Measurements from ENCODE around the gene KLLN. TPM values are rescaled to one million over a fixed set of nuclear protein-coding genes. Genes with fewer than 3 reads are reported as not detected.
"Not testable (repeated sequence)": the region's sequence is repeated elsewhere in the genome, so short reads cannot be mapped to it uniquely, and the experiment has no call there.

Gene KLLN
- total RNA-seq, 2 experiments from 2014 or later = 0.17 to 0.21 TPM

DNA sequence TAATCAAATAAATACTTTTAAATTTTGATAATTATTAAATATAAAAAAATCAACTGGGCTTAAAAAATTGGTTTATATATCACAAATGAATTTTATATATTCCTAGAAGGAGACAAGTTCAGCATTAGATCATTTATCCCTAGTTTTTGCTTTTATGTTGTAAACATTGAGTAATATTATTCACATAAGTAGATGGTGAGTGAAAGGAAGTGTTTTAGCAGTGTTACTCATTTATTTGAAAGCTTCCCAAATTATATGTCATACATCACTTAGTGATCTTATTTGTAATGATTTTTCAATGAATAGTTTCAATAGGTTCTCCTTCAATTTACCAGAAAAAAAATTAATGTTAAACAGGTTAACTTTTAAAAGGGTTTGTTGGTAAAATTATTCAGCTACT, 15.8 kb downstream of the KLLN start:
- no peaks in the 10 kb centered on the region for H3K9me3 Mint-ChIP-seq
- intact Hi-C loops (cut with micrococcal nuclease) = no loop called here
- CTCF ChIA-PET = interaction anchor here (1.2 kb wide), 1 partner anchor 612 kb away, joined by 3 read pairs; no protein-coding TSS in a partner anchor
- no peaks in the 10 kb centered on the region for H3K27me3 Mint-ChIP-seq (ENCODE audit: low read depth)
- peaks cover 4% of the 10 kb centered on the region for H3K4me1 Mint-ChIP-seq (ENCODE audit: low read depth)
- H3K4me3 Mint-ChIP-seq = no peak overlapping the region
- DNase-seq = no peak
- no peak overlapping the region for H3K27ac Mint-ChIP-seq
- no peaks in the 10 kb centered on the region for H3K36me3 Mint-ChIP-seq (ENCODE audit: low read depth)

DNA sequence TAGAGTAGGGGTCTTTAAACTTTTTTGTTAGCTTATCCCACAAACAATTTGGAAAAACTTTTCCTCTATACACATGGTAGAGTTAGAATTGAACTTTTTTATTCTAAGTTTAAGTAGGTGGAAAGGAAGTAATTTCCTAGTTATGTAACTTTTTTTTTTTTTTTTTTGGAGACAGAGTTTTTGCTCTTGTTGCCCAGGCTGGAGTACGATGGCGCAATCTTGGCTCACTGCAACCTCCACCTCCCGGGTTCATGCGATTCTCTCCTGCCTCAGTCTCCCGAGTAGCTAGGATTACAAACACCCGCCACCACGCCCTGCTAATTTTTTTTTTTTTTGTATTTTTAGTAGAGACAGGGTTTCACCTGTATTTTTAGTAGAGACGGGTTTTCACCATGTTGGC, 16.6 kb downstream of the KLLN start:
- CTCF ChIA-PET = interaction anchor here (0.6 to 1.6 kb wide), 6 partner anchors 13 to 964 kb away, joined by 3 to 6 read pairs (median 3); no protein-coding TSS in a partner anchor
- not testable (repeated sequence) for H3K27ac Mint-ChIP-seq, DNase-seq

DNA sequence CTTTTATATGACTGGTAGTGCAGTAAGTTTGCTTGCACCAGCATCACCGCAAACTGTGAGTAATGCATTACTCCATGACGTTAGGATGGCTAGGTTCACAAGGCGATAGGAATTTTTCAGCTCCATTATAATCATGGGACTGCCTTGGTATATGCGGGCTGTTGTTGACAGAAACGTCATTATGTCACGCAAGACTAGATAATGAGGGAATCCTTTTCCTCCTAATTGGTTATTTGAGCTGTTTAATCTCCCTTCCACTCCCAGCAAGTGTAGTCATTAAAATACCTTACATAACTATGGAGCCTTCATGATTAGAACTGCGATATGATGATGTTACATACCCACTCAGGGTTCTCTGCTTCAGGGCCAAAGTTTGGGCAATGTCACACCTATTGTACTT, 17.3 kb downstream of the KLLN start:
- CTCF ChIA-PET = interaction anchor here (0.6 to 1.6 kb wide), 7 partner anchors 13 to 718 kb away, joined by 3 to 6 read pairs (median 5); no protein-coding TSS in a partner anchor
- no peak overlapping the region for H3K27ac Mint-ChIP-seq
- no peaks in the 10 kb centered on the region for H3K9me3 Mint-ChIP-seq
- H3K36me3 Mint-ChIP-seq (ENCODE audit: low read depth) = no peaks in the 10 kb centered on the region
- intact Hi-C loops (cut with micrococcal nuclease) = no loop called here
- H3K27me3 Mint-ChIP-seq (ENCODE audit: low read depth) = no peaks in the 10 kb centered on the region
- H3K4me1 Mint-ChIP-seq (ENCODE audit: low read depth) = peaks cover 7% of the 10 kb centered on the region
- H3K4me3 Mint-ChIP-seq = no peak overlapping the region
- DNase-seq = no peak

More for the DNA sequence above, 16.6 kb downstream of the KLLN start:
- H3K4me1 Mint-ChIP-seq (ENCODE audit: low read depth); intact Hi-C loops (cut with micrococcal nuclease); H3K27me3 Mint-ChIP-seq (ENCODE audit: low read depth); H3K4me3 Mint-ChIP-seq; H3K9me3 Mint-ChIP-seq; H3K36me3 Mint-ChIP-seq (ENCODE audit: low read depth): not testable (repeated sequence)

DNA sequence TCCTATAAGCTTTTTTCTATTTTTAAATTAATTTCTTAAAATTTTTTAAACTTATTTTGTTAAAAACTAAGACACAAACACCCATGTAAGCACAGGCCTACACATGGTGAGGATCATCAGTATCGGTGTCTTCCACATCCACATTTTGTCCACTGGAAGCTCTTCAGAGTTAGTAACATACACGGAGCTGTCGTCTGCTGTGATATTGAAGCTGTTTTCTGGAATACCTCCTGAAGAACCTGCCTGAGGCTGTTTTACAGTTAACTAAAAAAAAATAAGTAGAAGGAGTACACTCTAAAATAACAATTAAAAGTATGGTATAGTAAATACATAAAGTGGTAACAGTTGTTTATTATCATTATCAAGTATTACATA, 17.7 kb downstream of the KLLN start:
- H3K36me3 Mint-ChIP-seq (ENCODE audit: low read depth) = no peaks in the 10 kb centered on the region
- no peaks in the 10 kb centered on the region for H3K9me3 Mint-ChIP-seq
- no peaks in the 10 kb centered on the region for H3K27me3 Mint-ChIP-seq (ENCODE audit: low read depth)
- CTCF ChIA-PET = interaction anchor here (0.6 to 1.6 kb wide), 3 partner anchors 14 to 544 kb away, joined by 5 to 6 read pairs (median 5); no protein-coding TSS in a partner anchor
- intact Hi-C loops (cut with micrococcal nuclease) = loop anchor here (2.0 kb wide), 1 partner anchor 27 kb away; the partner anchor contains the start of gene ATAD1
- no peak overlapping the region for H3K4me3 Mint-ChIP-seq
- H3K27ac Mint-ChIP-seq = no peak overlapping the region
- H3K4me1 Mint-ChIP-seq (ENCODE audit: low read depth) = peaks cover 4% of the 10 kb centered on the region
- DNase-seq = no peak

DNA sequence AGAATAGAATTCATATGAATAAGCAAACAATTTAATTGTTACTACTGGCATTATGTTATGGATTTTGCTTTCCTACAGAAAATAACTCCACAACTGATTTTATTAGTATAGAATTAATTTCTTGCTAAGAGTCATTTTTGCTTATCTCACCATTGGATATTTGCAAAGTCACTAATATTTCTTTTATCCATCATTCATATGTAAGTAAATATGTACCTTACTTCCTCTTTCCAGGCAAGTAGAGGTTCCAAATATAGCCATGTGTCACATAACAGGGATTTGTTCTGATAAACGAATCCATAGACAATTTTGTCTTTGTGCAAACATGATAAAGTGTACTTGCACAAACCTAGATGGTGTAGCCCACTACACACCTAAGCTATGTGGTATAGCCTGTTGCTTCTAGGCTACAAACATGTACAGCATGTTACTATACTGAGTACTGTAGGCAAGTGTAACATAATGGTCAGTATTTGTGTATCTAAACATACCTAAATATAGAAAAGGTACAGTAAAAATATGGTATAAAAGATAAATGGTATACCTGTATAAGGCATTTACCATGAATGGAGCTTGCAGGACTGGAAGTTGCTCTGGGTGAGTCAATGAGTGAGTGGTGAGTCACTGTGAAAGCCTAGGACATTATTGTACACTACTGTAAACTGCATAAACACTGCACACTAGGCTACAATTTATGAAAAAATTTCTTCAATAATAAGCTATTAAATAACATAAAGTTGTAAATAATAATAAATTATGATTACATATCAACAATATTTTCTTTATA, 18.3 kb downstream of the KLLN start:
- Mint-ChIP-seq H3K36me3 (ENCODE audit: low read depth) (no peaks in the 10 kb centered on the region), H3K27ac (no peak overlapping the region), H3K27me3 (ENCODE audit: low read depth) (no peaks in the 10 kb centered on the region), H3K4me3 (no peak overlapping the region), H3K9me3 (no peaks in the 10 kb centered on the region), H3K4me1 (ENCODE audit: low read depth) (peaks cover 4% of the 10 kb centered on the region)
- intact Hi-C loops (cut with micrococcal nuclease) = loop anchor here (2.0 kb wide), 1 partner anchor 26 kb away; the partner anchor contains the start of gene ATAD1
- CTCF ChIA-PET = interaction anchor here (1.0 to 1.6 kb wide), 2 partner anchors 14 to 545 kb away, joined by 5 to 6 read pairs; no protein-coding TSS in a partner anchor
- DNase-seq = peak; percentile 21

DNA sequence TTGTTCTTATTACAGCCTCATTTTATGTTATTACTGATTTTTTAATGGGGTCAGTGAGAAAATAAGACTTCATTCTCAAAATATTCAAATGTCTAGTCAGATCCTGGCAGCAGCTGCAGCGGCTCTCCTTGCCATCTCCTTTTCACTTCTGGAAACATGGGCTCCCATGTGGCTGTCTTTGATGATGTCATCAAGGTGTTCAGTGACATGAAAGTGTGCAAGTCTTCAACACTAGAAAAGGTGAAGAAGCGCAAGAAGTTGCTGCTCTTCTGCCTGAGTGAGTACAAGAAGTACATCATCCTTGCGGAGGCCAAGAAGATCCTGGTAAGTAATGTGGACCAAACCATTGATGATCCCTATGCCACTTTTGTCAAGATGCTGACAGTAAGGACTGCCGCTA, 19.6 kb downstream of the KLLN start:
- no peak for DNase-seq
- Mint-ChIP-seq H3K4me1 (ENCODE audit: low read depth) (peaks cover 4% of the 10 kb centered on the region), H3K27ac (no peak overlapping the region), H3K4me3 (no peak overlapping the region), H3K9me3 (no peaks in the 10 kb centered on the region), H3K27me3 (ENCODE audit: low read depth) (no peaks in the 10 kb centered on the region), H3K36me3 (ENCODE audit: low read depth) (no peaks in the 10 kb centered on the region)
- CTCF ChIA-PET = no interaction called here
- intact Hi-C loops (cut with micrococcal nuclease) = loop anchor here (2.0 kb wide), 1 partner anchor 25 kb away; the partner anchor contains the start of gene ATAD1

DNA sequence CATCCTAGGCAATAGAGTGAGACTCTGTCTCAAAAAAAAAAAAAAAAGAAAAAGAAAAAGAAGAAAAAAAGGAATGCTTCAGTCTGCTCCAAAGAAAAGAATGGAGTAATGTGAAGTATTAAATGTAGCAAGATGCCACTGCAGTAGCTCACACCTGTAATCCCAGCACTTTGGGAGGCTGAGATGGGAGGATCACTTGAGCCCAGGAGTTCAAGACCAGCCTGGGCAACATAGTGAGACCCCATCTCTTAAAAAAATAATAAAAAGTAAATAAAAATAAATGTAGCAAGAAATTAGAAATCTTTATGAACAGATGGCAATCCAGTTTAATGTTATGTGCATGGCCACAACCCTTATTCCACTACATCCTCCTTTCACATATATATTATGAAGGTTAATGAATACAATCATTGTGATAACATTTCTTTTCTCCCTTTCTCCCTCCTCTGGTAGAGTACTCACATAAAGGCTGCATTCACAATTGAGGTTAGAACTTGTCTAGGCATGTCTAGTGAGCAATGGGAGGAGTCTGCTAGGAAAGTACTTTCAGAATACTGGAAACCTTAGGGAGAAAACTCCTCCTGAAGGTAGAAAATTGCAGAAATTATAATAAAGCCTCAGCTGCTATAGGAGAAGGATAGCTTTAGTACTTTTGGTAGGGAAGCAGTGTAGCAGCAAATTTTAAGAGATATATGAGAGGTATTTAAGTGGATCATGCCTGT, 20.4 kb downstream of the KLLN start:
- H3K36me3 Mint-ChIP-seq (ENCODE audit: low read depth) = no peaks in the 10 kb centered on the region
- H3K4me1 Mint-ChIP-seq (ENCODE audit: low read depth) = peaks cover 4% of the 10 kb centered on the region
- intact Hi-C loops (cut with micrococcal nuclease) = no loop called here
- no peaks in the 10 kb centered on the region for H3K27me3 Mint-ChIP-seq (ENCODE audit: low read depth)
- CTCF ChIA-PET = interaction anchor here (0.6 kb wide), 1 partner anchor 817 kb away, joined by 4 read pairs; no protein-coding TSS in a partner anchor
- no peaks in the 10 kb centered on the region for H3K9me3 Mint-ChIP-seq
- peak overlapping the region; percentile 37 for H3K27ac Mint-ChIP-seq
- H3K4me3 Mint-ChIP-seq = no peak overlapping the region
- DNase-seq = no peak

DNA sequence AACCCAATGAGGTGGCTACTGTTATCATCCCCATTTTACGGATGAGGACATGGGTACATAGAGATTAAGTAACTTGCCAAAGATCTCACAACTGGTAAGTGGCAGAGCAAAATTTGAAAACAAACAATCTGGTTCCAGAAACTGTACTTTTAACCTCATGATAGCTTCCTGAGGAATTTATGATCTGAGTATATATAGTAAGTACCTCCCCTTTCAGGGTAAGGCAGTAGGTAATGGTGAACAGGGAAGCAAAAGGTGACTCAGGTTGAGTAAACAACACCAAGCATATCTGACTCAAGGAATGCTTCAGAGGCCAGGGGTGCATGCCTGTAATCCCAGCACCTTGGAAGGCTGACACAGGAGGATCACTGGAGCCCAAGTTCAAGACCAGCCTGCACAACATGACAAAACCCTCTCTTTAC, 21.1 kb downstream of the KLLN start:
- Mint-ChIP-seq H3K4me3 (no peak overlapping the region), H3K27me3 (ENCODE audit: low read depth) (no peaks in the 10 kb centered on the region), H3K27ac (no peak overlapping the region), H3K9me3 (no peaks in the 10 kb centered on the region), H3K4me1 (ENCODE audit: low read depth) (peaks cover 4% of the 10 kb centered on the region), H3K36me3 (ENCODE audit: low read depth) (no peaks in the 10 kb centered on the region)
- intact Hi-C loops (cut with micrococcal nuclease) = no loop called here
- CTCF ChIA-PET = no interaction called here
- peak; percentile 14 for DNase-seq

DNA sequence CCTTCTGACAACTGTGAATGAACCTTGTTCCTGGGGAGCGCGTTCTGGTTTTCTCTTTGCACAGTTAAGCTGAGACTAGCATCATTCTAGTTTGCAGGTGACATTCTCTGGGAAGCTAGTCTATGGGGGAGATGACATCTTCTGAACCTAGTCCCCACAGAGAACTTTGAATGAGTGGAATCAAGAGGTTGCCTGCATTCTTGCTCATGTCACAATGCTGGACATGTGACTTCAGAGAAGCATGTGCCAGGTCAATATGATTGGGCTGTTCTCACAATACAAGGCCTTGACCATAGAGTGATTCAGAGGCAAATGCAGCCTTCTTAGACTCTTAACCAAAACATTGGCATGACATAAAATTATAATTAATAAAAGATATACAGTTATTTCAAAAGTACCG, 22.1 kb downstream of the KLLN start:
- Mint-ChIP-seq H3K4me1 (ENCODE audit: low read depth) (peaks cover 4% of the 10 kb centered on the region), H3K36me3 (ENCODE audit: low read depth) (peaks cover 2% of the 10 kb centered on the region), H3K4me3 (no peak overlapping the region), H3K27me3 (ENCODE audit: low read depth) (no peaks in the 10 kb centered on the region), H3K9me3 (no peaks in the 10 kb centered on the region), H3K27ac (no peak overlapping the region)
- intact Hi-C loops (cut with micrococcal nuclease) = no loop called here
- CTCF ChIA-PET = no interaction called here
- DNase-seq = no peak

DNA sequence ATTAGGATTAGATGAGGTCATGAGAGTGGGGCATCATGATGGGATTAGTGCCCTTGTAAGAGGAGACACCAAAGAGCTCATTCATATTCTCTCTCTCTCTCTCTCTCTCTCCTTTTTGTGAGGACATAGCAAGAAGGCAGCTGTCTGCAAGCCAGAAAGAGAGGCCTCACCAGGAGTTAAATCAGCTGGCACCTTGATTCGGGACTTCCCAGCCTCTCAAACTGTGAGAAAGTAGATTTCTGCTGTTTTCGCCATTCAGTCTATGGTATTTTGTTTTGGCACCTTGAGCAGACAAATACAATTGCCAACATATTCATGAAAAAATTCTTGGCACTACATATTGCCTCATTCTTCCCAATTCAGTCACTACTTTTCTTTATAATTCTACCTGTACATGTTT, 24.7 kb downstream of the KLLN start:
- Mint-ChIP-seq H3K36me3 (ENCODE audit: low read depth) (peaks cover 2% of the 10 kb centered on the region), H3K27me3 (ENCODE audit: low read depth) (no peaks in the 10 kb centered on the region), H3K4me1 (ENCODE audit: low read depth) (peaks cover 4% of the 10 kb centered on the region), H3K27ac (no peak overlapping the region), H3K4me3 (no peak overlapping the region), H3K9me3 (no peaks in the 10 kb centered on the region)
- intact Hi-C loops (cut with micrococcal nuclease) = no loop called here
- CTCF ChIA-PET = interaction anchor here (1.2 kb wide), 1 partner anchor 12 kb away, joined by 4 read pairs; no protein-coding TSS in a partner anchor
- DNase-seq = no peak

DNA sequence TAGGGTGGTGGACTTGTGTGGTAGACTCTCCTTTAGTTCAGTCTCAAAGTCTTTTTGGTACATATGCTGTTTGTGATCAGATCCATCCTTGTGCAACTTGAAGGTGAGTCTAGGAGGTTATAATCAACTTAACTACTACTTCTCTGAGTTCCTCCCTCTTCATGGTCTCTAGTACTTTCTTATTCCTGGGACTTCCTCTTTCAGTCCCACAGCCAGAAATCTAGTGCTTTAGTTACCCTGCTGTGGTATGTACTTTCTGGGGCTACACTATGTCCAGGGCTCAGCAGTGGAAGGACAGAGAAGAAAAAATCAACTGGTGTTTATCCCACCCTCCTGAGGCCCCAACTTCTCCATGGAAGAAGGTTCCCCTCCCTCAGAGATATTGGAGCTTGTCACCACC, 25.9 kb downstream of the KLLN start:
- Mint-ChIP-seq H3K27me3 (ENCODE audit: low read depth) (no peaks in the 10 kb centered on the region), H3K4me1 (ENCODE audit: low read depth) (peaks cover 4% of the 10 kb centered on the region)
- CTCF ChIA-PET = no interaction called here

DNA sequence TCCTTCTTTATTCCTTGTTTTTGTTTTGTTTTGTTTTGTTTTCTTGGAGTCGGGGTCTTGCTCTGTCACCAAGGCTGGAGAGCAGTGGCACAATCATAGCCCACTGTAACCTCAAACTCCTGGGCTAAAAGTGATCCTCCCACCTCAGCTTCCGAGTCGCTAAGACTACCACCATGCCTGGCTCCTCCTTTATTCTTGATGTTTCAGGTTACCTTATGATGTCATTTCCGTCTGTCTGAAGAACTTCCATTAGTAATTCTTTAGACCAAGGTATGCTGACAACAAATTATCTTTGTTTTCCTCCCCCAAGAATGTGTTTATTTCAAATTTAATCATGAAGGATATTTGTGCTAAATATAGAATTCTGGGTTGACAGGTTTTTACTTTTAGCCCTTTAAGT, 27.2 kb downstream of the KLLN start:
- no peak for DNase-seq
- CTCF ChIA-PET = no interaction called here
- intact Hi-C loops (cut with micrococcal nuclease) = no loop called here
- no peak overlapping the region for H3K4me3 Mint-ChIP-seq
- no peak overlapping the region for H3K27ac Mint-ChIP-seq
- H3K36me3 Mint-ChIP-seq (ENCODE audit: low read depth) = peaks cover 2% of the 10 kb centered on the region
- H3K4me1 Mint-ChIP-seq (ENCODE audit: low read depth) = no peaks in the 10 kb centered on the region
- no peaks in the 10 kb centered on the region for H3K27me3 Mint-ChIP-seq (ENCODE audit: low read depth)
- no peaks in the 10 kb centered on the region for H3K9me3 Mint-ChIP-seq

More for the DNA sequence above, 25.9 kb downstream of the KLLN start:
- intact Hi-C loops (cut with micrococcal nuclease) = no loop called here
- Mint-ChIP-seq H3K27ac (no peak overlapping the region), H3K9me3 (no peaks in the 10 kb centered on the region), H3K4me3 (no peak overlapping the region), H3K36me3 (ENCODE audit: low read depth) (peaks cover 2% of the 10 kb centered on the region)
- no peak for DNase-seq
